Endothelial cell of umbilical vein (primary cell): ENCODE measurements around the gene LKAAEAR1. TPM values are rescaled to one million over a fixed set of nuclear protein-coding genes. Genes with fewer than 3 reads are reported as not detected.

Experiments used
- BruUV-seq: library from RNA; stranded (reverse); fragments of 400-500 nt; replicated peaks from 2 replicates; lab custom pipeline; 2021; lab: Mats Ljungman, UMichigan
- CTCF ChIA-PET: fragments of 300-600, 350-600 bp; sonication (Branson Sonifier 250); formaldehyde crosslinking; loops from one replicate; lab custom pipeline; 2021; ENCODE audit warnings: antibody characterized with exemption, inconsistent platforms; lab: Charles Lee
- POLR2A ChIA-PET: fragments of 300-600, 350-600 bp; sonication (Branson Sonifier 250); formaldehyde crosslinking; loops from one replicate; lab custom pipeline; 2021; ENCODE audit warnings: antibody characterized with exemption, inconsistent platforms; lab: Charles Lee
- DNase-seq: peaks from one replicate; pipeline ENCODE4 v3.0.0-alpha.2; 2011; ENCODE audit warnings: low read depth, low spot score
- FAIRE-seq: peaks from 2 replicates; lab custom pipeline; 2011; peaks lifted over from hg19 to GRCh38; lab: Jason Lieb, UNC
- H2AFZ ChIP-seq: 2 replicates; pipeline ENCODE4 v1.6.0; 2012; ENCODE audit warnings: low read depth, low read length, control low read depth, inconsistent platforms
- H3K27ac ChIP-seq: 2 replicates; pipeline ENCODE4 v1.5.1; 2011; ENCODE audit warnings: low read depth, mild to moderate bottlenecking, control low read depth, low read length, moderate library complexity; ENCODE audit not compliant: insufficient read depth
- H3K27me3 ChIP-seq, 2 experiments: 2 replicates each; pipeline versions ENCODE4 v1.6.0 to v1.6.1; 2011; ENCODE audit warnings: low read length in 2 of 2, mixed read lengths in 1 of 2; ENCODE audit not compliant: control insufficient read depth in 2 of 2, insufficient read depth in 2 of 2
- H3K36me3 ChIP-seq, 2 experiments: 2 replicates in 1 of 2; 3 replicates in 1 of 2; pipeline ENCODE4 v1.5.1; 2011; ENCODE audit warnings: low read length in 2 of 2, mild to moderate bottlenecking in 1 of 2, moderate library complexity in 1 of 2; ENCODE audit not compliant: control insufficient read depth in 2 of 2, insufficient read depth in 2 of 2; ENCODE audit errors: extremely low read depth in 1 of 2
- H3K4me1 ChIP-seq: 3 replicates; pipeline ENCODE4 v1.5.1; 2011; ENCODE audit warnings: mild to moderate bottlenecking, low read length; ENCODE audit not compliant: control insufficient read depth, insufficient read depth; ENCODE audit errors: extremely low read depth
- H3K4me2 ChIP-seq: 2 replicates; pipeline ENCODE4 v1.6.1; 2011; ENCODE audit warnings: low read length, control low read depth, mixed read lengths; ENCODE audit not compliant: insufficient read depth
- H3K4me3 ChIP-seq, 3 experiments: fragments of 200-600 bp in 1 of 3; sonication (generic), shearing (Covaris generic) in 1 of 3; replicated peaks in 1 of 3; 2 replicates each; pipeline ENCODE4 v1.5.1; 2011 to 2016; ENCODE audit warnings: control low read depth in 3 of 3, low read length in 3 of 3, mild to moderate bottlenecking in 2 of 3, inconsistent platforms in 1 of 3, low read depth in 1 of 3, moderate library complexity in 1 of 3; ENCODE audit not compliant: insufficient read depth in 1 of 3
- H3K79me2 ChIP-seq: 2 replicates; pipeline ENCODE4 v1.6.0; 2012; ENCODE audit warnings: low read length, inconsistent platforms; ENCODE audit not compliant: control insufficient read depth, insufficient read depth
- H3K9ac ChIP-seq: replicated peaks from 2 replicates; pipeline ENCODE3; 2011; ENCODE audit warnings: low read length, control low read depth; ENCODE audit not compliant: insufficient read depth; ENCODE audit errors: extremely low read depth
- H3K9me1 ChIP-seq: replicated peaks from 3 replicates; pipeline ENCODE4 v1.6.0; 2011; ENCODE audit warnings: mild to moderate bottlenecking, low read length; ENCODE audit not compliant: control insufficient read depth, insufficient read depth; ENCODE audit errors: extremely low read depth
- H3K9me3 ChIP-seq: replicated peaks from 2 replicates; pipeline ENCODE4 v1.5.1; 2012; ENCODE audit warnings: low read length, inconsistent platforms; ENCODE audit not compliant: control insufficient read depth, insufficient read depth
- H4K20me1 ChIP-seq: replicated peaks from 2 replicates; pipeline ENCODE3; 2011; ENCODE audit warnings: mild to moderate bottlenecking, low read length; ENCODE audit not compliant: control insufficient read depth, insufficient read depth; ENCODE audit errors: extremely low read depth
- CTCF ChIP-seq, 2 donors: IDR thresholded peaks; 1 replicate in 1 of 2; 2 replicates in 1 of 2; pipeline ENCODE4 v1.5.1; 2011; ENCODE audit warnings: low read length in 2 of 2, mild to moderate bottlenecking in 2 of 2, moderate library complexity in 2 of 2, control low read depth in 1 of 2, inconsistent platforms in 1 of 2, low read depth in 1 of 2; ENCODE audit not compliant: insufficient read depth in 1 of 2; ENCODE audit errors: extremely low read depth in 1 of 2
- EZH2 ChIP-seq: IDR thresholded peaks from 2 replicates; pipeline ENCODE4 v1.6.1; 2012; ENCODE audit warnings: borderline replicate concordance, low read depth, mild to moderate bottlenecking, moderate library complexity, low read length, inconsistent platforms; ENCODE audit not compliant: severe bottlenecking
- FOS ChIP-seq: IDR thresholded peaks from 2 replicates; pipeline ENCODE4 v1.6.1; 2011; ENCODE audit warnings: mild to moderate bottlenecking, low read length, moderate library complexity, borderline replicate concordance; ENCODE audit not compliant: insufficient read depth
- GATA2 ChIP-seq: IDR thresholded peaks from 2 replicates; pipeline ENCODE4 v1.7.0; 2011; ENCODE audit warnings: low read depth, mild to moderate bottlenecking, moderate library complexity, mixed read lengths, low read length; ENCODE audit not compliant: insufficient read length, insufficient read depth
- JUN ChIP-seq: IDR thresholded peaks from 2 replicates; pipeline ENCODE4 v1.6.1; 2011; ENCODE audit warnings: borderline replicate concordance, low read depth; ENCODE audit not compliant: insufficient read length, insufficient read depth
- MYC ChIP-seq: IDR thresholded peaks from one replicate; pipeline ENCODE4 v1.6.1; 2011; ENCODE audit warnings: mild to moderate bottlenecking, low read depth, low read length
- POLR2A ChIP-seq: IDR thresholded peaks from 2 replicates; pipeline ENCODE4 v1.6.1; 2012; ENCODE audit warnings: low read depth, mild to moderate bottlenecking, control low read depth, low read length
- POLR2AphosphoS5 ChIP-seq: IDR thresholded peaks from 2 replicates; pipeline ENCODE4 v1.6.1; 2012; ENCODE audit warnings: low read depth, mild to moderate bottlenecking, control low read depth, low read length, moderate library complexity; ENCODE audit not compliant: insufficient read depth
- dilution Hi-C: fragments of 300-500 bp; cut with MboI; formaldehyde crosslinking; loops from one replicate; pipeline ENCODE4 v1.15.0; 2019; ENCODE audit warnings: low sequenced_read_pairs; ENCODE audit not compliant: extremely low pct_ligation_motif_present
- intact Hi-C: fragments of 100-400 bp; cut with micrococcal nuclease; formaldehyde crosslinking; loops from one replicate; pipeline ENCODE4 v1.10.0; 2022
- polyA plus RNA-seq, 4 experiments: library from polyadenylated mRNA; depleted of rRNA in 3 of 4; stranded (reverse) in 3 of 4; unstranded in 1 of 4; fragments of >200 nt; gene quantifications; 2 replicates each; pipeline versions ENCODE4 v1.2.1 to v1.2.3, GENCODE V29; 2011 to 2012; ENCODE audit warnings: missing spikeins in 1 of 4
- total RNA-seq: library from RNA; stranded (reverse); gene quantifications from 2 replicates; pipeline ENCODE4 v1.2.3, GENCODE V29; 2021

The LKAAEAR1 gene
- total and polyA plus RNA-seq, 2 donors (not counting 3 experiments of a cell fraction or from before 2014, with no cell fraction given), result 0.29 TPM; not detected in 1

GRCh38 chr20:64038565-64039292, 45.5 kb downstream of the LKAAEAR1 start:
- dilution Hi-C loops, result no loop called here
- Histone ChIP-seq H3K9ac (peak overlapping the region; percentile 51), H3K4me1 (peaks cover 42% of the 10 kb centered on the region), H3K4me3 (peak overlapping the region in 2 of 3 experiments; percentile 46 to 65), H3K79me2 (no peaks in the 10 kb centered on the region), H3K9me3 (no peaks in the 10 kb centered on the region), H3K4me2 (peak overlapping the region; percentile 48), H3K27me3 (no peaks in the 10 kb centered on the region), H3K9me1 (no peaks in the 10 kb centered on the region), H2AFZ (peak overlapping the region; percentile 43), H3K36me3 (no peaks in the 10 kb centered on the region), H4K20me1 (no peaks in the 10 kb centered on the region), H3K27ac (peak overlapping the region; percentile 25)
- CTCF ChIA-PET, result interaction anchor here (0.6 to 7.5 kb wide), 30 partner anchors 8 to 1597 kb away, joined by 3 to 412 read pairs (median 5); partner anchors contain the start of genes LKAAEAR1, OPRL1, PRPF6 and PTK6
- DNase-seq, result peak; percentile 96
- TF ChIP-seq EZH2 (no peak), CTCF (IDR thresholded peaks at IDR 0.05; ENCODE audit: extremely low read depth in 1 of 2, insufficient read depth in 1 of 2, low read depth in 1 of 2, low read length in 2 of 2) (peak; percentile 55 to 85), POLR2AphosphoS5 (peak; percentile 78), GATA2 (no peak), FOS (no peak), MYC (no peak), POLR2A (no peak), JUN (no peak)
- TSS peak; percentile 6 for BruUV-seq
- intact Hi-C loops, result loop anchor here (1.0 kb wide), 5 partner anchors 9 to 82 kb away; partner anchors contain the start of gene PRPF6
- POLR2A ChIA-PET, result interaction anchor here (0.6 to 2.3 kb wide), 8 partner anchors 10 to 45 kb away, joined by 3 to 21 read pairs (median 6); partner anchors contain the start of genes SOX18 and TCEA2
- FAIRE-seq, result no peak
